ENCODE results near the gene FOXP4. TPM values are rescaled to one million over a fixed set of nuclear protein-coding genes. Genes with fewer than 3 reads are reported as not detected.

Gene FOXP4
- total and polyA plus RNA-seq, 2 of the 13 experiments (the other 11 are each of a cell fraction or from before 2014, with no cell fraction given) = 11.0 to 12.4 TPM

DNA sequence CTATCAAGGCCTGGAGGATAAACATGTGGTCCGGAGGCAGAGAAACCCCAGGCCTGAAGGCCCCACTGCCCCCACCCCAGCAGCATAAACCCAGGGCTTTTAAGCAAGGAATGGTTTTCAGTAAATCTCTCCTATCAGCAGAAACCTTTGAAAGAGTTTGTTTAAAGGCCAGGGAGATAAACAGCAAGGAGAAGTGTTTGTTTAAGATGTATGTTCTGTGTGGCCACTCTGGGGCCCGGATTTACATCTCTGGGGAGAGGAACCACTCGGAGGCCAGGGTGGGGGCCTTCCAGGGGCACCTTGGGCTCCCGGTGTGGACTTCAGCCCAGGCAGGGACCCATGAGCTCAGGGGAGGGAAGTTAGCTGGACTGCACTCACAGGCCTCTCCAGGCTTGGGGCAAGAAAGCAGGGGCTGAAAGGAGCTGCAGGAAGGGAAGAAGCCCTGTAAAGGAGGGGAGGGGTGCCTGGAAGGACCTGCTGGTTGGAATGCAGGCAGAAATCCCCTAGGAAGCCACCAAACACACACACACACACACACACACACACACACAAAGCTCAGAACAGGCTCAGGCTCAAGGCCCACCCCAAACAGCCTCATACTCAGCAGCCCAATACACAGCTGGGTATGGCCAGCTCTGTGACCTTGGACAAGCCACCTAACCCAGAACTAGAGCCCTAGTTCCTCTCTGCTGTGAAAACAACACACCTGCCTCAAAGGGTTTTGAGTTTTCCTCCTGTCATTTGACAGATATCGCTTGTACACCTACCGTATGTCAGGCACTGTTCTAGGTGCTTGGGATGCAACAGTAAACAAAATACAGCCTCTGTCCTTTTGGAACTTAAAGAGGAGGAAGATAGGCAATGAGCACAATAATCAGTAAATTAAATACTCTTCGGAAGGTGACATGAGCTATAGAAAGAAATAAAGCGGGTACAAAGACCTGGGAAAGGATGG, 26.2 kb upstream of the FOXP4 start (continued):
- peak; percentile 54 for TF ChIP-seq MEIS1 (CRISPR knock-in tag; IDR thresholded peaks at IDR 0.05; ENCODE audit: borderline replicate concordance)
- TF ChIP-seq, protein P1, sequence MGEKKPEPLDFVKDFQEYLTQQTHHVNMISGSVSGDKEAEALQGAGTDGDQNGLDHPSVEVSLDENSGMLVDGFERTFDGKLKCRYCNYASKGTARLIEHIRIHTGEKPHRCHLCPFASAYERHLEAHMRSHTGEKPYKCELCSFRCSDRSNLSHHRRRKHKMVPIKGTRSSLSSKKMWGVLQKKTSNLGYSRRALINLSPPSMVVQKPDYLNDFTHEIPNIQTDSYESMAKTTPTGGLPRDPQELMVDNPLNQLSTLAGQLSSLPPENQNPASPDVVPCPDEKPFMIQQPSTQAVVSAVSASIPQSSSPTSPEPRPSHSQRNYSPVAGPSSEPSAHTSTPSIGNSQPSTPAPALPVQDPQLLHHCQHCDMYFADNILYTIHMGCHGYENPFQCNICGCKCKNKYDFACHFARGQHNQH (CRISPR knock-in tag; IDR thresholded peaks at IDR 0.05) = peak; percentile 61; the same call in 1 of the 2 replicates
- no peak for TF ChIP-seq NFKBIZ (CRISPR knock-in tag; IDR thresholded peaks at IDR 0.05)
- peak; percentile 95 for TF ChIP-seq ISL2 (CRISPR knock-in tag; IDR thresholded peaks at IDR 0.05)
- TF ChIP-seq ZMYM3 (CRISPR knock-in tag; IDR thresholded peaks at IDR 0.05) = peak; percentile 98
- TF ChIP-seq ZNF782 (CRISPR knock-in tag; IDR thresholded peaks at IDR 0.05; ENCODE audit: borderline replicate concordance) = peak; percentile 72
- TF ChIP-seq DR1 (CRISPR knock-in tag; IDR thresholded peaks at IDR 0.05) = peak; percentile 72
- peak; percentile 86; the same call in 1 of the 2 replicates for TF ChIP-seq YEATS4 (CRISPR knock-in tag; IDR thresholded peaks at IDR 0.05; ENCODE audit: borderline replicate concordance)
- TF ChIP-seq, protein P2, sequence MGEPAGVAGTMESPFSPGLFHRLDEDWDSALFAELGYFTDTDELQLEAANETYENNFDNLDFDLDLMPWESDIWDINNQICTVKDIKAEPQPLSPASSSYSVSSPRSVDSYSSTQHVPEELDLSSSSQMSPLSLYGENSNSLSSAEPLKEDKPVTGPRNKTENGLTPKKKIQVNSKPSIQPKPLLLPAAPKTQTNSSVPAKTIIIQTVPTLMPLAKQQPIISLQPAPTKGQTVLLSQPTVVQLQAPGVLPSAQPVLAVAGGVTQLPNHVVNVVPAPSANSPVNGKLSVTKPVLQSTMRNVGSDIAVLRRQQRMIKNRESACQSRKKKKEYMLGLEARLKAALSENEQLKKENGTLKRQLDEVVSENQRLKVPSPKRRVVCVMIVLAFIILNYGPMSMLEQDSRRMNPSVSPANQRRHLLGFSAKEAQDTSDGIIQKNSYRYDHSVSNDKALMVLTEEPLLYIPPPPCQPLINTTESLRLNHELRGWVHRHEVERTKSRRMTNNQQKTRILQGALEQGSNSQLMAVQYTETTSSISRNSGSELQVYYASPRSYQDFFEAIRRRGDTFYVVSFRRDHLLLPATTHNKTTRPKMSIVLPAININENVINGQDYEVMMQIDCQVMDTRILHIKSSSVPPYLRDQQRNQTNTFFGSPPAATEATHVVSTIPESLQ (CRISPR knock-in tag; conservative IDR thresholded peaks at IDR 0.05) = no peak
- TF ChIP-seq HOXD1 (CRISPR knock-in tag; IDR thresholded peaks at IDR 0.05) = 0 out of 2 replicates have a peak, but pooled peaks have one; percentile 14
- TF ChIP-seq PCBP1 (IDR thresholded peaks at IDR 0.05; ENCODE audit: borderline replicate concordance, low read depth, low read length) = 0 out of 2 replicates have a peak, but pooled peaks have one; percentile 0
- TF ChIP-seq PCBP2 (optimal IDR thresholded peaks at IDR 0.05; ENCODE audit: low read depth, low read length, poor library complexity, severe bottlenecking) = peak; percentile 43
- TF ChIP-seq TBX3 (IDR thresholded peaks at IDR 0.05; ENCODE audit: borderline replicate concordance) = peak; percentile 38; the same call in 1 of the 2 replicates
- TF ChIP-seq, protein P3, sequence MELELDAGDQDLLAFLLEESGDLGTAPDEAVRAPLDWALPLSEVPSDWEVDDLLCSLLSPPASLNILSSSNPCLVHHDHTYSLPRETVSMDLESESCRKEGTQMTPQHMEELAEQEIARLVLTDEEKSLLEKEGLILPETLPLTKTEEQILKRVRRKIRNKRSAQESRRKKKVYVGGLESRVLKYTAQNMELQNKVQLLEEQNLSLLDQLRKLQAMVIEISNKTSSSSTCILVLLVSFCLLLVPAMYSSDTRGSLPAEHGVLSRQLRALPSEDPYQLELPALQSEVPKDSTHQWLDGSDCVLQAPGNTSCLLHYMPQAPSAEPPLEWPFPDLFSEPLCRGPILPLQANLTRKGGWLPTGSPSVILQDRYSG (CRISPR knock-in tag; IDR thresholded peaks at IDR 0.05) = 0 out of 2 replicates have a peak, but pooled peaks have one; percentile 65
- TF ChIP-seq, protein P4, sequence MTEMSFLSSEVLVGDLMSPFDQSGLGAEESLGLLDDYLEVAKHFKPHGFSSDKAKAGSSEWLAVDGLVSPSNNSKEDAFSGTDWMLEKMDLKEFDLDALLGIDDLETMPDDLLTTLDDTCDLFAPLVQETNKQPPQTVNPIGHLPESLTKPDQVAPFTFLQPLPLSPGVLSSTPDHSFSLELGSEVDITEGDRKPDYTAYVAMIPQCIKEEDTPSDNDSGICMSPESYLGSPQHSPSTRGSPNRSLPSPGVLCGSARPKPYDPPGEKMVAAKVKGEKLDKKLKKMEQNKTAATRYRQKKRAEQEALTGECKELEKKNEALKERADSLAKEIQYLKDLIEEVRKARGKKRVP (CRISPR knock-in tag; IDR thresholded peaks at IDR 0.05) = no peak; a peak in 2 of 4 replicates
- TF ChIP-seq MAFK (conservative IDR thresholded peaks at IDR 0.05 in 1 of 2, IDR thresholded peaks at IDR 0.05 in 1 of 2; ENCODE audit: low read length in 2 of 2) = peak; percentile 73 to 84
- no peak for TF ChIP-seq SRF (IDR thresholded peaks at IDR 0.05; ENCODE audit: low read depth, low read length)
- TF ChIP-seq, protein P5, sequence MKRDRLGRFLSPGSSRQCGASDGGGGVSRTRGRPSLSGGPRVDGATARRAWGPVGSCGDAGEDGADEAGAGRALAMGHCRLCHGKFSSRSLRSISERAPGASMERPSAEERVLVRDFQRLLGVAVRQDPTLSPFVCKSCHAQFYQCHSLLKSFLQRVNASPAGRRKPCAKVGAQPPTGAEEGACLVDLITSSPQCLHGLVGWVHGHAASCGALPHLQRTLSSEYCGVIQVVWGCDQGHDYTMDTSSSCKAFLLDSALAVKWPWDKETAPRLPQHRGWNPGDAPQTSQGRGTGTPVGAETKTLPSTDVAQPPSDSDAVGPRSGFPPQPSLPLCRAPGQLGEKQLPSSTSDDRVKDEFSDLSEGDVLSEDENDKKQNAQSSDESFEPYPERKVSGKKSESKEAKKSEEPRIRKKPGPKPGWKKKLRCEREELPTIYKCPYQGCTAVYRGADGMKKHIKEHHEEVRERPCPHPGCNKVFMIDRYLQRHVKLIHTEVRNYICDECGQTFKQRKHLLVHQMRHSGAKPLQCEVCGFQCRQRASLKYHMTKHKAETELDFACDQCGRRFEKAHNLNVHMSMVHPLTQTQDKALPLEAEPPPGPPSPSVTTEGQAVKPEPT (CRISPR knock-in tag; IDR thresholded peaks at IDR 0.05; ENCODE audit: low read depth) = peak; percentile 70; the same call in 1 of the 2 replicates
- TF ChIP-seq ZBTB42 (CRISPR knock-in tag; IDR thresholded peaks at IDR 0.05) = 0 out of 2 replicates have a peak, but pooled peaks have one; percentile 65
- TF ChIP-seq, protein P6, sequence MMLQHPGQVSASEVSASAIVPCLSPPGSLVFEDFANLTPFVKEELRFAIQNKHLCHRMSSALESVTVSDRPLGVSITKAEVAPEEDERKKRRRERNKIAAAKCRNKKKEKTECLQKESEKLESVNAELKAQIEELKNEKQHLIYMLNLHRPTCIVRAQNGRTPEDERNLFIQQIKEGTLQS (CRISPR knock-in tag; IDR thresholded peaks at IDR 0.05) = peak; percentile 69

Data from HepG2 (cell line).